Lung (tissue), 12 donors: ENCODE results near the gene DUSP6. TPM values are rescaled to one million over a fixed set of nuclear protein-coding genes. Genes with fewer than 3 reads are reported as not detected.

Source experiments
- ATAC-seq: fragments of 200-7000 bp; cut with Tn5 transposase; one replicate; pipeline ENCODE4 v1.9.1; 2020; ENCODE audit warnings: moderate number of reproducible peaks; ENCODE audit not compliant: insufficient read depth, low FRiP score
- DNase-seq, 3 donors: peaks; one replicate each; pipeline ENCODE4 v3.0.0-alpha.2; 2013 to 2017
- H3K27ac ChIP-seq, 2 donors: one replicate each; pipeline ENCODE4 v1.5.1; 2013; ENCODE audit warnings: mild to moderate bottlenecking in 2 of 2, moderate library complexity in 2 of 2, control low read depth in 1 of 2, inconsistent platforms in 1 of 2, low read depth in 1 of 2, low read length in 1 of 2
- H3K27me3 ChIP-seq, 3 donors: one replicate each; pipeline ENCODE4 v1.5.1; 2013; ENCODE audit warnings: low read length in 2 of 3; ENCODE audit not compliant: control insufficient read depth in 3 of 3, insufficient read depth in 3 of 3
- H3K36me3 ChIP-seq, 4 donors: one replicate each; pipeline ENCODE4 v1.5.1; 2013; ENCODE audit warnings: low read length in 4 of 4, mild to moderate bottlenecking in 1 of 4, moderate library complexity in 1 of 4; ENCODE audit not compliant: control insufficient read depth in 4 of 4, insufficient read depth in 4 of 4
- H3K4me1 ChIP-seq, 5 donors: one replicate each; pipeline ENCODE4 v1.5.1; 2013; ENCODE audit warnings: low read length in 5 of 5, mild to moderate bottlenecking in 2 of 5, moderate library complexity in 1 of 5; ENCODE audit not compliant: control insufficient read depth in 5 of 5, insufficient read depth in 5 of 5
- H3K4me3 ChIP-seq: one replicate; pipeline ENCODE4 v1.5.1; 2013; ENCODE audit warnings: mild to moderate bottlenecking, control low read depth, moderate library complexity
- H3K9ac ChIP-seq, 2 donors: one replicate each; pipeline ENCODE4 v1.5.1; 2013; ENCODE audit warnings: low read length in 2 of 2, control low read depth in 1 of 2; ENCODE audit not compliant: insufficient read depth in 1 of 2
- H3K9me3 ChIP-seq, 4 donors: one replicate each; pipeline ENCODE4 v1.5.1; 2013; ENCODE audit warnings: low read length in 3 of 4, mild to moderate bottlenecking in 1 of 4, moderate library complexity in 1 of 4; ENCODE audit not compliant: control insufficient read depth in 4 of 4, insufficient read depth in 3 of 4
- CTCF ChIP-seq: IDR thresholded peaks from 2 replicates; pipeline ENCODE4 v1.5.1; 2012; ENCODE audit warnings: mild to moderate bottlenecking; ENCODE audit errors: control extremely low read depth, extremely low read depth
- WGBS, 2 donors: extraction: QIAGEN DNeasy Blood & Tissue Kit; methylation state at CpG; one replicate each; pipeline ENCODE4 v1.1.7; 2013; 5-methylcytosine and 5-hydroxymethylcytosine counted together
- polyA plus RNA-seq, 2 donors: library from polyadenylated mRNA; stranded (reverse); fragments of 200-250 nt; gene quantifications; one replicate each; pipeline ENCODE4 v1.2.1, GENCODE V29; 2013
- total RNA-seq, 2 donors: library from RNA; depleted of rRNA in 1 of 2; stranded (reverse); fragments of >200 nt in 1 of 2; gene quantifications; one replicate each; pipeline ENCODE4 v1.2.1, GENCODE V29; 2014 to 2021
- donor health status: control.
- donor health status: control.
- donor health status: Bipolar disorder and iron deficiency.
- donor health status: healthy.
- donor health status: DM: yes; HTN: yes; CAD: no.

Gene DUSP6
- total and polyA plus RNA-seq, 4 donors: 37.8 to 187 (median 155) TPM

- H3K27ac ChIP-seq: no peak overlapping the region
These were observed 40.5 kb downstream of the DUSP6 start for GRCh38 chr12:89311703-89312293.

GRCh38 chr12:89309815-89310214, 42.5 kb downstream of the DUSP6 start:
- no peaks in the 10 kb centered on the region for H3K36me3 ChIP-seq
- H3K9ac ChIP-seq: no peak overlapping the region
- no peak for TF ChIP-seq CTCF
- no peaks in the 10 kb centered on the region for H3K9me3 ChIP-seq
- no peak for ATAC-seq
- no peak overlapping the region for H3K27ac ChIP-seq
- WGBS, 2 donors: 62 to 63% methylated on average over 4 of the region's 4 CpGs
- no peaks in the 10 kb centered on the region for H3K27me3 ChIP-seq
- no peaks in the 10 kb centered on the region for H3K4me1 ChIP-seq
- no peak overlapping the region for H3K4me3 ChIP-seq
- no peak for DNase-seq

More at GRCh38 chr12:89311703-89312293, 40.5 kb downstream of the DUSP6 start:
- Histone ChIP-seq H3K27me3 (no peaks in the 10 kb centered on the region), H3K9ac (no peak overlapping the region), H3K4me3 (no peak overlapping the region), H3K9me3 (no peaks in the 10 kb centered on the region), H3K4me1 (peaks cover 0 to 10% (median 2%) of the 10 kb centered on the region in 5 donors), H3K36me3 (no peaks in the 10 kb centered on the region)
- DNase-seq: no peak
- 97 to 98% methylated on average over 4 of the region's 4 CpGs for WGBS, 2 donors
- no peak for TF ChIP-seq CTCF
- no peak for ATAC-seq

- H3K9me3 ChIP-seq: no peaks in the 10 kb centered on the region
- no peak overlapping the region for H3K9ac ChIP-seq
- H3K27ac ChIP-seq: no peak overlapping the region
- ATAC-seq: no peak
- no peak for TF ChIP-seq CTCF
- H3K4me1 ChIP-seq: no peaks in the 10 kb centered on the region
- no peaks in the 10 kb centered on the region for H3K36me3 ChIP-seq
- no peak for DNase-seq
- no peaks in the 10 kb centered on the region for H3K27me3 ChIP-seq
- H3K4me3 ChIP-seq: no peak overlapping the region
- WGBS, 2 donors: 64 to 69% methylated on average over 3 of the region's 3 CpGs
These were observed 42.9 kb downstream of the DUSP6 start for GRCh38 chr12:89309440-89309802.
